ENCODE results near the gene LGALS1.

Gene LGALS1

DNA sequence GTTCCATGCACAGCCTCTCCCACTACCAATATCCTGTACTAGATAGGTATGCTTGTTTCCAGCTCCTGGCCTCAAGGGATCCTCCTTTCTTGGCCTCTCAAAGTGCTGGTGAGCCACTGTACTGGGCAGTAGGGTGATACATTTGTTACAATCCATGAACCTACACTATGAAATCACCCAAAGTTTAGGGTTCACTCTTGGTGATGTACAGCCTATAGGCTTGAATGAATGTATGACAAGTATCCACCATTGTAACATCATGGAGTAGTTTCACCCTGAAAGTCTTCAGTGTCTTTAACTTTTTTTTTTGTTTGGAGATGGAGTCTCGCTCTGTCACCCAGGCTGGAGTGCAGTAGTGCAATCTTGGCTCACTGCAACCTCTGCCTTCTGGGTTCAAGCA is 53.2 kb downstream of the LGALS1 start:
- DNase-seq = no peak
